ENCODE measurements around the gene HPSE.

The HPSE gene

GRCh38 chr4:83334425-83335241 lies at the start of gene HPSE:
Gene HPSE (minus strand): TSS chr4:83334848. CDS start chr4:83334782, 66 bp downstream.
- peak; percentile 64 for DNase-seq (ENCODE audit: low spot score)

GRCh38 chr4:83382850-83383249 lies 48.2 kb upstream of the HPSE start:
- no peak for DNase-seq (ENCODE audit: low spot score)

DNA sequence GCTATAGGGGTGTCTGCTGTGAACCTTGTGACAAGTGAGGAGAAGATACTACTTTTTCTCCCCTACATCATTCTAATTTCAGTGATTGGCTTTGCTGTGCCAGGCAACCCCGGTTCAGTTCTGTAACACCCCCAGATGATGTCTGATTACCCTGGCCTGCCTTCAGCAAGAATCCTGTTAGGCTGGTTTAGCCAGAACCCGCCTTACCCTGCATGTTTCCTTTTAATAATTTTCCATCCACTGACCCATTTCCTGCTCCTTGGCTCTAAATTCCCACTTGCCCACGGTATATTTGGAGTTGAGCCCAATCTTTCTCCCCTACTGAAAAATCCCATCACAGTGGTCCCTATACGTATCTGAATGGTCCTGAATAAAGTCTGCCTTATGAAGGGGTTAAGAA lies 46.5 kb upstream of the HPSE start:
- DNase-seq (ENCODE audit: low spot score): no peak

DNA sequence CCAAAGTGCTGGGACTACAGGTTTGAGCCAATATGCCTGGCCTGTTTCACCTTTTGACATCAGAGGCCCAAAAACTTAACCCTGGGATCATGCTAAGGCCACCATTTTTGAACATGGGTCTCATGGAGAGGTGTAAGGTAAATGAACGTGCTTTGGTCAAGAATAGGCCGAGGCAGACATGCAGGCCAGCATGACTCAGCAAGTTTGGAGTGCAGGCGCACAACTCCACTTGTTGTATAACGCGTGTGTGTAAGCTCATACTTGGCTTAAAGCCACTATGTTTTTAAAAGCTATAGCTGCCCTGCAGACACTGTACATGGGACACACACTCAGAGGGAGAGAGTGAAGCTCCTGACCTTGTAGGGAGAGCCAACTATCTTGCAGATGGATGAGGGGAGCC lies 43.8 kb upstream of the HPSE start:
- no peak for DNase-seq (ENCODE audit: low spot score)

DNA sequence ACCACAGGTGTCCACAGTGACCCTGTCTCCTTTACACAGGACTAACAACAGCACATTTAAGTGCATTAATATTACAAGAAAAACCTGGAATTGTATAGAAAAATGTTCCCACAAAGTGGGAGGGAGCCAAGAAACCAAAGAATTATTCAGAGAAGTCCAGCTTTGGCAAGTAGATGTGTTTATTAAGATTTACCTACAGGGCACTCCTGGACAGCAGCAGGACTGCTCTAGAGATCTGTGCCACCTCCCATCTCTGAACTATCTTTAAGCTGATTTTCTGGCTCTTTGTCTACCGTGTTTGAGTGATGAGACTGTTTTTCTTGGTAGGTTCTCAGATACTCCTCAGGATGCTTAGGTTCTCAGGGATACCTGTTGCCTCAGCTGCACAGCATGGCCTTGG lies 38.3 kb upstream of the HPSE start:
- no peak for DNase-seq (ENCODE audit: low spot score)

- no peak for DNase-seq (ENCODE audit: low spot score)
These were observed 37.3 kb upstream of the HPSE start for GRCh38 chr4:83371936-83372335.

GRCh38 chr4:83371235-83371634 lies 36.6 kb upstream of the HPSE start:
- DNase-seq (ENCODE audit: low spot score): no peak

DNA sequence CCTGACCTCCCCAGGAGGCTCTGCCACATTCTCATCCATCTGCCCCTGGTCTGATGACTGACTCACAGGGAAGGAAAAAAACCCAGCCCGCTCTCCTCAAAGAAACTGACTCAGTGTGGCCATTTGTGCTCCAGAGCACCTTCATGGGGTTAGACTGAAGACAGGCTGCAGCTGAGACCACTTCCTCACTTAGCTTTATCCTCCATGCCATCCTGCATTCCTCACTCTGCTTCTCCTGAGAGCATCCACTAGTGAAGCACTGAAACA lies 35.9 kb upstream of the HPSE start:
- DNase-seq (ENCODE audit: low spot score): no peak

- DNase-seq (ENCODE audit: low spot score): no peak
These were observed 35.4 kb upstream of the HPSE start for GRCh38 chr4:83369831-83370639.

GRCh38 chr4:83364312-83364711 lies 29.7 kb upstream of the HPSE start:
- no peak for DNase-seq (ENCODE audit: low spot score)

DNA sequence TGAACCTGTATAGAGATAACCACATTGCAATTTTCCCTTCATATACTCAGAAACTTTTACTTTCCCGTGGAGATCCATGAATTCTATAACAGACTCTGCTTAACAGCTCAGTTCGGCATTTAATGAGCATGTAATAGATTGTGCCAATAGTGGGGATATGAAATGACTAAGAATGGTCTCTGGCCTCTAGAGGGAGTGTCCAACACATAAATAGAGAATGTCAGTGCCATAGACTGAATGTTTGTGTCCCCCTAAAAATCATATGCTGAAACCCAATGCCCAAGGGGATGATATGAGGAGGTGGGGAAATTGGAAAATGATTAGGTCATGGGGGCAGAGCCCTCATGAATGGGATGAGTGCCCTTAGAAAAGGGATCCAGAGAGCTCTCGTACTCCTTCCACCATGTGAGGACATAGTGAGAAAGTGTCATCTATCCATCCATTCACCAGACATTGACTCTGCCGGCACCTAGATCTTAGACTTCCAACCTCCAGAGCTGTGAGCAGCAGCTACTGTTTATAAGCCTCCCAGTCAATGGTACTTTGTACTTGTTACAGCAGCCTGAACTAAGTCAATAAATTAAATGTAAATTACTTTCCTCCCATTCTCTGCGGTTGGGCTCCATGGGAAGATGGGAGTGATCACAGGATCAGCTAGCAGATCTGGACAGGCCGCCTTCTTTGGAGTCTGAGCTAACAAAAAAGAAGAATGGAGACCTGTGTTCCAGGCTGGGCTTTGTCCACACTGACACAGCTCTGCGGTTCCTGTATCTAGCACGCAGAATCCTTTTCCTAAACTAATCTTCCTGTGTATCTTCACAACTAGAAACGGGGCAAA lies 28.1 kb upstream of the HPSE start:
- DNase-seq (ENCODE audit: low spot score): no peak

DNA sequence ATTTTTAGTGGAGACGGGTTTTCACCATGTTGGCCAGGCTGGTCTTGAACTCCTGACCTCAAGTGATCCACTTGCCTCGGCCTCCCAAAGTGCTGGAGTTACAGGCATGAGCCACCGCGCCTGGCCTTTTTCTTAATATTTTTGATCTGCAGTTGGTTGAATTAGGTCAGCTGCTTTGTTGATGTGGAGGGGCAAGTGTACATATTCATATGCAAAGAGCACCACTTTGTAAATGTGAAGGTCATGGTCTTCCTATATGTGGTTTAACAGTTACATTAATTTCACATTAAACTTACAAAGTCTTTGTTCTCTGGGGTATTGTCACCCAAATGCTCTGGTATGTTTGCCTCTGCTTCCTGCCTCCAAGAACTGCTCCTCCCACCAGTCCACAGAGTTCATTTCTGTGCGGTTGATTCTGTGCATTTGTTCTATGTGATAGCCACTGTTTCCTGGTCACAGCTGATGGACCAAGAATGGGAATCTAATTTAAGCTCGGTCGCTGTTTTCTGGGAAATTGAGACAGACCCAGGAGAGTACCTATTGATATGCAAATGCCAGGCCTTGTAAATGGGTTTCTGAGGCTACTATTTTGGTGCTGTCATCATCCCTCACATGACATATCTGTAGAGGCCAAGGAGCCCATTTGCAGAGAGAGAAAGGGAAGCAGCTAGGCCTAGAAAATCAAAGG lies 26.9 kb upstream of the HPSE start:
- DNase-seq (ENCODE audit: low spot score): no peak

DNA sequence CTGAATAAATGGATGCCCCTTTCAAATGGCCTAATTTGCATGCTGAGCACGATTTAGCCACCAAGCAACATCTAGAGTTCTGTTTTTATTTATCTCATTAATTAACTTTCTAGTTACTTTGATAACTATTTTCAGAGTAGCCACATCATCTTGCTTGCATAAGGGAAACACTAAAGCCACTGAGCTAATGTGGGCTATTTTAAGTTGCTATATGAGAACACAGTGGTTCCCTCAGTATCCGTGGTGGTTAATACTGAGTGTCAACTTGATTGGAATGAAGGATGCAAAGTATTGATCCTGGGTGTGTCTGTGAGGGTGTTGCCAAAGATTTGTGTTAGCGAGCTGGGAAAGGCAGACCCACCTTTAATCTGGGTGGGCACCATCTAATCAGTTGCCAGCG lies 25.4 kb upstream of the HPSE start:
- DNase-seq (ENCODE audit: low spot score): no peak

GRCh38 chr4:83358410-83358809 lies 23.8 kb upstream of the HPSE start:
- DNase-seq (ENCODE audit: low spot score): no peak

DNA sequence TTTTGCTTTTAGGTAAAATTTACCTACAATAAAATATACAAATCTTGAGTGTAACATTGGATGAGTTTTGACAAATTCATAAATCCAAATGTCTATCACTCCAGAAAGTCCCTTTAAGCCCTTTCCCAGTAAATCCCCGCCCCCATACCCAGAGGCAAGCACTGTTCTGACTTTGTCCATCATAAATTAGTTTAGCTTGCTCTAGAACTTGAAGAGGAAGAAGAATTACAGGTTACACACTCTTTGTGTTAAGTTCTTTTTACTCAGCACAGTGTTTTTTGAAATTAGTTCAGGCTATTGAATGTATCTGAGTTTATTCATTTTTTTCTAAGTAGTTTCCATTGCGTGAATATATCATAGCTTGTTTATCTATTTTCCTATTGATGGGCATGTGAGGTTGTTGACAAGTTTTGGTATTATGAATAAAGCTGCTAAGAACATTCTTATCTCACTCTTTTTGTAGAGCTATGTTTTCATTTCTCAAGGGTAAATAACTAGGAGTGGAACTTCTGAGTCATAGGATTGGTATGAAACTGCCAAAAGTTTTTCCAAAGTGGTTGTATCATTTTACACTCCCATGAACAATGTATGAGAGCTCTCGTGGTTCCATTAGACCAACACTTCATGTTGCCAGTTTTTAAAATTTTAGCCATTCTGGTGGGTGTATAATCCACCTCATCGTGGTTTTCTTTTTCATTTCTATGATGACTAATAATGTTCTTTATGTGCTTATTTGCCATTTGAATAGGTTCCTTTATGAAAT lies 22.4 kb upstream of the HPSE start:
- DNase-seq (ENCODE audit: low spot score): no peak

- DNase-seq (ENCODE audit: low spot score): no peak
These were observed 18.9 kb upstream of the HPSE start for GRCh38 chr4:83353516-83353915.

DNA sequence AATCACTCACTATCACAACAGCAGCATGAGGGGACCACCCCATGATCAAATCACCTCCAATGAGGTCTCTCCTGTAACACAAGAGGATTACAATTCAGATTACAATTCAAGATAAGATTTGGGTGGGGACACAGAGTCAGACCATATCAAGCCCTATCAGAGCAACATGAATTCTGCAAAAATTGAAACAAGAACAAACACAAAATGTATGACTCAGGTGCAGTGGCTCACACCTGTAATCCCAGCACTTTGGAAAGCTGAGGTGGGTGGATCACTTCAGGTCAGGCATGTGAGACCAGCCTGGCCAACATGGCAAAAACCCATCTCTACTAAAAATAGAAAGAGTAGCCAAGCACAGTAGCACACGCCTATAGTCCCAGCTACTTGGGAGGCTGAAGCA lies 13.4 kb upstream of the HPSE start:
- no peak for DNase-seq (ENCODE audit: low spot score)

- no peak for DNase-seq (ENCODE audit: low spot score)
These were observed 7.8 kb upstream of the HPSE start for GRCh38 chr4:83342476-83342875.

DNA sequence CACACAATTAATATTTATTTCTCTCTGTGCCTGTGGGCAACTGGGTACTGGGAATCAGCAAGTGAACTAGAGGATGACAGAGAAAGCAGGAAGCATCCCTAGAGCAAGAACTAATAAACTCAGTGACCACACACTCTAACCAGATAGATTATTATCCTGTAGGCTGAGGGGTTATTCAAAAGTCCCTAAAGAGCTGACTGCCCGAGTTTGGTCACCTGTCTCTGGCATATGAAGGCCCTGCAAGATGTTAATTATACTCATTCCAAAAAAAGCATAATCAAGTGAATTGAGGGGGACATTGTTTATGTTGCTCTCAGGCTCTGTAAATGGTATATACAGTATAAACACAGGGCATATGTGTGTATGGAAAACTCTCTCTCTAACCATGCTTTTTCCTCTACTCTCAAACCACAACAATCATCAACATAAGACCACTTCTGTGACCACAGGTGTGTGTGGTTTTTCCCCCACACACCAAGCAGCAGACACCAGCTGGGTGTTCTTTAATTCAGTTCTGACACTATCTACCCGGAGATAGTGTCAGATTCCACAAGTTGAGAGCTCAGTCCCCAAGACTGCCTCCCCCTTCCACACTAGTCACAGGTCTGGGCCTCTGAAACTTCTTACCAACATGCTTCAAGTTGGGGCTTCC lies 6.2 kb upstream of the HPSE start:
- peak; percentile 11 for DNase-seq (ENCODE audit: low spot score)

DNA sequence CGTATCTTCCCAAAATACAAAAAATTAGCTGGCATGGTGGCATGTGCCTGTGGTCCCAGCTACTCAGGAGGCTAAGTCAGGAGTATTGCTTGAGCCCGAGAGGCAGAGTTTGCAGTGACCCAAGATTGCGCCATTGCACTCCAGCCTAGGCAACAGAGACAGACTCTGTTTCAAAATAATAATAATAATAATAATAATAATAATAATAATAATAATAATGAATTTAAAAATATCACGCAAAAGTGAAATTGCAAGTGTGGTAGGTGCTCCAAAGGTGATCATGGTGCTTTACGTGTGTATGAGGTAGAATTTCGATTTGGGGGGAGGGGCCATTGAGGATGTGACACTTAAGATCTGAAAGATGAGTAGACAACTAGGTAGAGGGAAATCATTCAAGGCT lies 4.9 kb upstream of the HPSE start:
- no peak for DNase-seq (ENCODE audit: low spot score)

DNA sequence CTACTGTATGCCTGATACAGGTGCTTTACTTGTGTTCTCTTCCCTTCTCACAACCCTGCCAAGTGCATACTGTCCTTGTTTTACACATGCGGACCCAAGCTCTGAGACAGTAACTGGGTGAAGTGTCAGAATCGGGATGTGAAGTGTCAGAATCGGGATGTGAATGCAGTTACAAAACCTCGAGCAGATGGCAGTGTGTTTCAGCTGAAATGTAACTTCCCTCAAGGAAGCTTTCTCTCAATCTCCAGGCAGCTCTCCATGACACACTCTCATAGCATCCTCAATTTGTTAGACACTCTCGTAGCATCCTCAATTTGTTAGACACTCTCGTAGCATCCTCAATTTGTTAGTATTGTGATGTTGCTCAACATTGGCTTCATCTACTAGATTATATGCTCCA lies 1.1 kb upstream of the HPSE start:
- no peak for DNase-seq (ENCODE audit: low spot score)

Measured in CD4-positive, alpha-beta T cell treated with Interleukin-6 at 100 ng/mL for 8 hours (primary cell).